Upper lobe of left lung (tissue), 6 donors: ENCODE results near the gene DPF3. TPM values are rescaled to one million over a fixed set of nuclear protein-coding genes. Genes with fewer than 3 reads are reported as not detected.

Source experiments
- ATAC-seq, 2 donors: fragments of 200-7000 bp; cut with Tn5 transposase; one replicate each; pipeline ENCODE4 v1.9.1; 2022; ENCODE audit warnings: mild to moderate bottlenecking in 2 of 2, moderate library complexity in 2 of 2; ENCODE audit not compliant: low FRiP score in 2 of 2
- DNase-seq, 2 donors: peaks; one replicate each; pipeline ENCODE4 v3.0.0-alpha.2; 2019 to 2020
- H3K27ac ChIP-seq, 4 donors: fragments of 200-600 bp; sonication (generic); one replicate each; pipeline ENCODE4 v1.5.1; 2016 to 2019
- H3K27me3 ChIP-seq, 4 donors: fragments of 200-600 bp; sonication (generic); one replicate each; pipeline ENCODE4 v1.5.1; 2017 to 2019
- H3K36me3 ChIP-seq, 4 donors: fragments of 200-600 bp; sonication (generic); one replicate each; pipeline ENCODE4 v1.5.1; 2016 to 2019
- H3K4me1 ChIP-seq, 4 donors: fragments of 200-600 bp; sonication (generic); one replicate each; pipeline ENCODE4 v1.5.1; 2018 to 2019
- H3K4me3 ChIP-seq, 4 donors: fragments of 200-600 bp; sonication (generic); one replicate each; pipeline ENCODE4 v1.5.1; 2017 to 2019; ENCODE audit warnings: mild to moderate bottlenecking in 2 of 4, moderate library complexity in 1 of 4
- H3K9me3 ChIP-seq, 4 donors: fragments of 200-600 bp; sonication (generic); one replicate each; pipeline ENCODE4 v1.5.1; 2018 to 2019
- CTCF ChIP-seq, 6 experiments: fragments of 450-650 bp in 4 of 6; fragments of 200-600 bp in 2 of 6; sonication (generic) in 2 of 6; IDR thresholded peaks; one replicate each; pipeline ENCODE4 v1.5.1; 2016 to 2019; ENCODE audit warnings: antibody characterized with exemption in 6 of 6
- EP300 ChIP-seq, 4 donors: sonication (generic); formaldehyde crosslinking; IDR thresholded peaks; one replicate each; pipeline ENCODE4 v1.5.1; 2017; ENCODE audit warnings: antibody characterized with exemption in 4 of 4, control low read depth in 2 of 4
- POLR2A ChIP-seq, 4 donors: fragments of 450-650 bp; IDR thresholded peaks; one replicate each; pipeline ENCODE4 v1.5.1; 2016 to 2017; ENCODE audit warnings: antibody characterized with exemption in 4 of 4, mild to moderate bottlenecking in 2 of 4
- POLR2AphosphoS5 ChIP-seq, 2 donors: sonication (generic); formaldehyde crosslinking; IDR thresholded peaks; one replicate each; pipeline ENCODE4 v1.5.1; 2017; ENCODE audit warnings: antibody characterized with exemption in 2 of 2
- WGBS, 2 donors: methylation state at CpG; one replicate each; pipeline ENCODE4 v1.1.5; 2017 to 2018; 5-methylcytosine and 5-hydroxymethylcytosine counted together
- total RNA-seq, 6 donors: library from RNA; depleted of rRNA in 4 of 6; stranded (reverse); fragments of >200 nt in 4 of 6; gene quantifications; one replicate each; pipeline versions ENCODE4 v1.1.0 to v1.2.1, GENCODE V29; 2016 to 2021
- donor health status: DM: no; HTN: no; CAD: no; lungs with moderate emphysema.
- donor health status: DM: no; HTN: yes; CAD: no; lungs with severe emphysema.

Gene DPF3
- total RNA-seq, 6 donors from 2014 or later: 0.30 to 1.3 (median 1.0) TPM

DNA sequence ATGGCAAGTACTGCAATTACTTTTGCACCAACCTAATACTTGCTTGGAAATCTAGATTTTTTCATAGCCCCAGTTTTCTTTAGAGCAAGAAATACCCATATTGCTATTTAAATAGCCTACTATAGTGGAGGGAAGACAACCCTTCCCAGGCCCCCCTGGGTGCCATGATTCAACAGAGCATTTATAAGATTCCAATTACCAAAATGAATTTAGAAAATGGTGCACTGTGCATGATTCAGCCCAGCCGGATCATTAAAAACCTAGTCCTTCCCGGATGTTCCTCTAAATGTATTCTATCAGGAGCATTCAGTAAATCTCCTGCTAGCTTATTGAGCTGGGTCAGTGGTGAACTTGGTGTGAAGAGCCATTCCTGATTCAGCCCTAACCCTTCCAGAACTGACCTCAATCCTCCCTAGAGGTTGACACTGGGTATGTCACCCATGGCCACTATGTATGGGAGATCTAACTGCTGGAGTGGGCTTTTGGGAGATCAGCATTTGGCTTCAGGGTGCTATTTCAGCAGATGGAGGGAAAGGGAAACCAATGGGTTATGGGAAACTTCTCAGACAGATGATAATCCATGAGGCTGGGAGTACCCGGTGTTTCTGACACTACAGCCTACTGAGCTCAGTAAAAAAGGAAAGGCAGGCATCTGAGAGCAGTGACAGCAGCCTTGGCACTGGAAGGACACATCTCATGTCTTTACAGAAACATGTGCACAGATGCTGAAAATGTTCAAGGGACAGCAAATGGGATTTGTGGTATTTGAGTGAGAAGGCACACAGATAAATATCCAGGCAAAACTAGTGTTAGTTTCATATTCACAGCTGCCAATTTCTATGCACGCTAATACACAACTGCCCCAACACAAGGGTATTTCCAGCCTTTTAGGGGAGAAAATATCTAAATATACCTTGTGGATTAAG, 258.9 kb downstream of the DPF3 start:
- no peaks in the 10 kb centered on the region for H3K4me1 ChIP-seq
- peaks cover 0 to 7% (median 1%) of the 10 kb centered on the region in 4 donors for H3K9me3 ChIP-seq
- ATAC-seq (no peak), DNase-seq (no peak)
- no peak overlapping the region for H3K27ac ChIP-seq
- 88 to 98% methylated on average over 4 of the region's 4 CpGs for WGBS, 2 donors
- H3K4me3 ChIP-seq: no peak overlapping the region
- TF ChIP-seq EP300 (IDR thresholded peaks at IDR 0.05): no peak
- no peak for TF ChIP-seq CTCF (IDR thresholded peaks at IDR 0.05)
- TF ChIP-seq POLR2AphosphoS5 (IDR thresholded peaks at IDR 0.05): no peak
- no peak for TF ChIP-seq POLR2A (IDR thresholded peaks at IDR 0.05)
- H3K36me3 ChIP-seq: no peaks in the 10 kb centered on the region
- H3K27me3 ChIP-seq: no peaks in the 10 kb centered on the region

GRCh38 chr14:72633551-72633950, 260.4 kb downstream of the DPF3 start:
- no peaks in the 10 kb centered on the region for H3K4me1 ChIP-seq
- no peak overlapping the region for H3K27ac ChIP-seq
- TF ChIP-seq EP300 (IDR thresholded peaks at IDR 0.05) (no peak), CTCF (IDR thresholded peaks at IDR 0.05) (no peak), POLR2A (IDR thresholded peaks at IDR 0.05) (no peak), POLR2AphosphoS5 (IDR thresholded peaks at IDR 0.05) (no peak)
- H3K27me3 ChIP-seq: no peaks in the 10 kb centered on the region
- no peaks in the 10 kb centered on the region for H3K9me3 ChIP-seq
- no peaks in the 10 kb centered on the region for H3K36me3 ChIP-seq
- ATAC-seq (no peak), DNase-seq (no peak)
- H3K4me3 ChIP-seq: no peak overlapping the region
- 79 to 84% methylated on average over 5 of the region's 5 CpGs for WGBS, 2 donors

- WGBS, 2 donors: 47 to 53% methylated on average over 1 of the region's 1 CpG
- Histone ChIP-seq H3K27ac (no peak overlapping the region), H3K4me1 (no peaks in the 10 kb centered on the region), H3K36me3 (no peaks in the 10 kb centered on the region), H3K27me3 (no peaks in the 10 kb centered on the region), H3K4me3 (no peak overlapping the region), H3K9me3 (no peaks in the 10 kb centered on the region)
- TF ChIP-seq POLR2AphosphoS5 (IDR thresholded peaks at IDR 0.05) (no peak), CTCF (IDR thresholded peaks at IDR 0.05) (no peak), POLR2A (IDR thresholded peaks at IDR 0.05) (no peak)
- DNase-seq (no peak), ATAC-seq (no peak)
Measured at GRCh38 chr14:72632727-72633126, 261.2 kb downstream of the DPF3 start.

DNA sequence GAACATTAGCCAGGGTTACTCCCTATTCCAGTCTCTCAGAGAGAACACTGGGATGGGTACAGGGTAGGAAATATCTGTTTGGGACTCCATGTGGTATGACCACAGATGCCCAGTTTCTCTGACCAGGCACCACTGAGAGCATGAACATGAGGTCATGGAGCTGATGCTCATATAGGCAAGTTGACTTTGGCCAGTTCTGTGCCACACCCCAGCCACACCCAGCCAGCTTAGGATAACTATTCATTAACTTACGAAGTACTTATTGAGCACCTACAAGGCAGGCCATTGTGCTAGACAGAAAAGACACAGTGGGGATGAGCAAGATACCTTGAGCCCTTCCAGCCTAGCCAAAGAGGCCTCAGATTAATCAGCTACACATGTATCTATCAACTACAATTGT, 262.5 kb downstream of the DPF3 start:
- H3K36me3 ChIP-seq: no peaks in the 10 kb centered on the region
- TF ChIP-seq POLR2AphosphoS5 (IDR thresholded peaks at IDR 0.05): no peak
- TF ChIP-seq EP300 (IDR thresholded peaks at IDR 0.05): no peak
- H3K9me3 ChIP-seq: peaks cover 0 to 3% (median 0%) of the 10 kb centered on the region in 4 donors
- ATAC-seq (no peak), DNase-seq (no peak)
- H3K27me3 ChIP-seq: no peaks in the 10 kb centered on the region
- no peak overlapping the region for H3K4me3 ChIP-seq
- 82% methylated on average over 1 of the region's 1 CpG; no CpG with 5 or more reads in 1 of the 2 donors for WGBS, 2 donors
- no peak overlapping the region for H3K27ac ChIP-seq
- no peaks in the 10 kb centered on the region for H3K4me1 ChIP-seq

DNA sequence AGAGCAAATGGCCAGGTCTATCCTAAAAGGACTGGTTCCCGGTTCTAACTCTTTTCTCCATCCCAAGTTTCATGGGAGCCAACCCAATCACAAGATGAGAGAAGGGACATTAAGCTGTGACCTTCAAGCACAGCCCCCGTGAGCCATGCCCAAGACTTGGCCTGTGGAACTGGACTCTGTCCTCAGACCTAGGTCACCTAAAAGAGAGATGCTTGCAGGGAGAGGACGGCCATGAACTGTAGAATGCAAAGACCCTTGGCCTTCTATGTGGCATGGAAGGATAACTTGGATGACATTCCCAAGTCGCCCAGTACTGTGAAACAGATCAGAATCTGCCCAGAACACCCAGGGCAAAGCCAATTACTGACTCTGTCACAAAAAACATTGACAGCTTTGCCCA, 263.5 kb downstream of the DPF3 start:
- DNase-seq: no peak

More for the DNA sequence above, 263.5 kb downstream of the DPF3 start:
- WGBS, 2 donors: 90 to 91% methylated on average over 4 of the region's 4 CpGs
- H3K36me3 ChIP-seq: no peaks in the 10 kb centered on the region
- no peak for ATAC-seq
- H3K27ac ChIP-seq: no peak overlapping the region
- peaks cover 0 to 3% (median 0%) of the 10 kb centered on the region in 4 donors for H3K9me3 ChIP-seq
- no peaks in the 10 kb centered on the region for H3K4me1 ChIP-seq
- no peak overlapping the region for H3K4me3 ChIP-seq
- H3K27me3 ChIP-seq: no peaks in the 10 kb centered on the region
- TF ChIP-seq POLR2A (IDR thresholded peaks at IDR 0.05) (no peak), CTCF (IDR thresholded peaks at IDR 0.05) (no peak), POLR2AphosphoS5 (IDR thresholded peaks at IDR 0.05) (no peak), EP300 (IDR thresholded peaks at IDR 0.05) (no peak)
